ENCODE results near the gene ZNF26.

Gene ZNF26

GRCh38 chr12:133061954-133062353, 75.8 kb downstream of the ZNF26 start:
- no peak for DNase-seq (ENCODE audit: low spot score)

GRCh38 chr12:133063556-133063955, 77.4 kb downstream of the ZNF26 start:
- DNase-seq (ENCODE audit: low spot score): no peak

DNA sequence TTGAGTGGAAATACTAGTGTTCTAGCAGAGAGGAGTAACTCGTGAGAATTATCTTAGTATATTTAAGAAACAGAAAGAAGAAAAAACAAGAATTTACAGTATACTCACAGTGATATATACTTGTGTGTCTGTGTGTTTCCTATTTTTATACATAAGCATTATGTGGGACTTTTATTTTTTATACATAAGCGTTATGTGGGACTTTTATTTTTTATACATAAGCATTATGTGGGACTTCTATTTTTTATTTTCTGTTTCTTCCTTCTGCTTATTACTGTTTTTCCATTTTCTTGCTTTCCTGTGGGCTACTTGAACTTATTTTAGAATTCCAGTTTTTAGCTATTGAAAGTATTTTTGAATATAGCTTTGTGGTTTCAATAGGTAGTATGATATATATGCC, 87.7 kb downstream of the ZNF26 start:
- no peak for DNase-seq (ENCODE audit: low spot score)

Measured in germinal center (tissue), 1 donor.